NT2/D1 (cell line): ENCODE results near the gene PGD.

Experiments
- SUZ12 ChIP-seq: IDR thresholded peaks from 2 replicates; pipeline ENCODE4 v1.6.1; 2011; ENCODE audit not compliant: insufficient read length, insufficient read depth; ENCODE audit errors: extremely low read depth
- YY1 ChIP-seq: IDR thresholded peaks from 2 replicates; pipeline ENCODE4 v1.6.1; 2011; ENCODE audit not compliant: insufficient read length, insufficient read depth
- ZNF274 ChIP-seq: IDR thresholded peaks from 2 replicates; pipeline ENCODE4 v1.6.1; 2011; ENCODE audit warnings: mild to moderate bottlenecking, low read depth, low read length

GRCh38 chr1:10449751-10450150 lies 50.9 kb downstream of the PGD start, which contains the start of gene CORT:
- TF ChIP-seq ZNF274, result no peak
- no peak for TF ChIP-seq YY1
- no peak for TF ChIP-seq SUZ12
